Mucosa of stomach (tissue), 1 donor: ENCODE data around the gene ANO1.
"Not testable (repeated sequence)": the region's sequence is repeated elsewhere in the genome, so short reads cannot be mapped to it uniquely, and the experiment has no call there.

Source experiments
- H3K27me3 ChIP-seq: one replicate; pipeline ENCODE4 v1.7.0; 2013; ENCODE audit warnings: mild to moderate bottlenecking, low read length; ENCODE audit not compliant: control insufficient read depth, insufficient read depth
- H3K36me3 ChIP-seq: one replicate; pipeline ENCODE4 v1.7.0; 2013; ENCODE audit warnings: low read length; ENCODE audit not compliant: control insufficient read depth, insufficient read depth
- H3K4me1 ChIP-seq: one replicate; pipeline ENCODE4 v1.7.0; 2013; ENCODE audit warnings: mild to moderate bottlenecking, low read length; ENCODE audit not compliant: control insufficient read depth, insufficient read depth
- H3K4me3 ChIP-seq: one replicate; pipeline ENCODE4 v1.7.0; 2013; ENCODE audit warnings: low read length
- H3K9ac ChIP-seq: one replicate; pipeline ENCODE4 v1.7.0; 2013; ENCODE audit warnings: mild to moderate bottlenecking, low read length, moderate library complexity
- H3K9me3 ChIP-seq: one replicate; pipeline ENCODE4 v1.7.0; 2013; ENCODE audit warnings: mild to moderate bottlenecking, low read length, moderate library complexity; ENCODE audit not compliant: control insufficient read depth
- donor health status: Pancreatic carcinoma.

The ANO1 gene

GRCh38 chr11:70209391-70209912 lies 131.3 kb downstream of the ANO1 start:
- no peak overlapping the region for H3K9ac ChIP-seq
- H3K4me3 ChIP-seq: no peak overlapping the region
- H3K27me3 ChIP-seq: no peaks in the 10 kb centered on the region
- H3K36me3 ChIP-seq: peaks cover 10% of the 10 kb centered on the region
- peaks cover 24% of the 10 kb centered on the region for H3K4me1 ChIP-seq
- H3K9me3 ChIP-seq: no peaks in the 10 kb centered on the region

- H3K4me1 ChIP-seq: peaks cover 17% of the 10 kb centered on the region
- H3K9ac ChIP-seq: no peak overlapping the region
- peaks cover 10% of the 10 kb centered on the region for H3K36me3 ChIP-seq
- H3K9me3 ChIP-seq: no peaks in the 10 kb centered on the region
- no peaks in the 10 kb centered on the region for H3K27me3 ChIP-seq
- no peak overlapping the region for H3K4me3 ChIP-seq
Measured at GRCh38 chr11:70210051-70210501, 132.0 kb downstream of the ANO1 start.

- Histone ChIP-seq H3K9ac (no peak overlapping the region), H3K36me3 (peaks cover 10% of the 10 kb centered on the region), H3K9me3 (no peaks in the 10 kb centered on the region), H3K4me1 (peaks cover 15% of the 10 kb centered on the region), H3K27me3 (no peaks in the 10 kb centered on the region), H3K4me3 (no peak overlapping the region)
Measured at GRCh38 chr11:70210530-70210929, 132.4 kb downstream of the ANO1 start.

GRCh38 chr11:70212227-70212811 lies 134.2 kb downstream of the ANO1 start:
- H3K27me3 ChIP-seq: no peaks in the 10 kb centered on the region
- peak overlapping the region; percentile 50 for H3K9ac ChIP-seq
- peaks cover 13% of the 10 kb centered on the region for H3K4me1 ChIP-seq
- no peak overlapping the region for H3K4me3 ChIP-seq
- peaks cover 7% of the 10 kb centered on the region for H3K36me3 ChIP-seq
- no peaks in the 10 kb centered on the region for H3K9me3 ChIP-seq

- not testable (repeated sequence) for H3K4me1 ChIP-seq, H3K9me3 ChIP-seq, H3K9ac ChIP-seq, H3K36me3 ChIP-seq, H3K4me3 ChIP-seq, H3K27me3 ChIP-seq
Measured at GRCh38 chr11:70217388-70217787, 139.3 kb downstream of the ANO1 start.

GRCh38 chr11:70218076-70218475 lies 140.0 kb downstream of the ANO1 start:
- not testable (repeated sequence) for H3K9me3 ChIP-seq, H3K27me3 ChIP-seq, H3K4me3 ChIP-seq, H3K36me3 ChIP-seq, H3K4me1 ChIP-seq, H3K9ac ChIP-seq

- no peaks in the 10 kb centered on the region for H3K9me3 ChIP-seq
- H3K4me3 ChIP-seq: no peak overlapping the region
- H3K9ac ChIP-seq: no peak overlapping the region
- no peaks in the 10 kb centered on the region for H3K36me3 ChIP-seq
- no peaks in the 10 kb centered on the region for H3K27me3 ChIP-seq
- H3K4me1 ChIP-seq: no peaks in the 10 kb centered on the region
Measured at GRCh38 chr11:70220136-70220535, 142.0 kb downstream of the ANO1 start.

- Histone ChIP-seq H3K4me1 (peaks cover 6% of the 10 kb centered on the region), H3K4me3 (no peak overlapping the region), H3K27me3 (no peaks in the 10 kb centered on the region), H3K36me3 (no peaks in the 10 kb centered on the region), H3K9ac (no peak overlapping the region), H3K9me3 (no peaks in the 10 kb centered on the region)
Measured at GRCh38 chr11:70220920-70221319, 142.8 kb downstream of the ANO1 start.

- Histone ChIP-seq H3K27me3 (no peaks in the 10 kb centered on the region), H3K9me3 (no peaks in the 10 kb centered on the region), H3K4me1 (peaks cover 14% of the 10 kb centered on the region), H3K4me3 (no peak overlapping the region), H3K9ac (no peak overlapping the region), H3K36me3 (no peaks in the 10 kb centered on the region)
Measured at GRCh38 chr11:70225681-70226177, 147.6 kb downstream of the ANO1 start.

- Histone ChIP-seq H3K9ac (no peak overlapping the region), H3K4me3 (no peak overlapping the region), H3K27me3 (no peaks in the 10 kb centered on the region), H3K9me3 (no peaks in the 10 kb centered on the region), H3K4me1 (peaks cover 14% of the 10 kb centered on the region), H3K36me3 (no peaks in the 10 kb centered on the region)
Measured at GRCh38 chr11:70226183-70226582, 148.1 kb downstream of the ANO1 start.

- no peak overlapping the region for H3K4me3 ChIP-seq
- peaks cover 14% of the 10 kb centered on the region for H3K4me1 ChIP-seq
- no peak overlapping the region for H3K9ac ChIP-seq
- no peaks in the 10 kb centered on the region for H3K36me3 ChIP-seq
- no peaks in the 10 kb centered on the region for H3K9me3 ChIP-seq
- no peaks in the 10 kb centered on the region for H3K27me3 ChIP-seq
Measured at GRCh38 chr11:70226967-70227366, 148.8 kb downstream of the ANO1 start.

- peaks cover 25% of the 10 kb centered on the region for H3K4me1 ChIP-seq
- no peaks in the 10 kb centered on the region for H3K36me3 ChIP-seq
- no peak overlapping the region for H3K9ac ChIP-seq
- no peaks in the 10 kb centered on the region for H3K9me3 ChIP-seq
- no peaks in the 10 kb centered on the region for H3K27me3 ChIP-seq
- no peak overlapping the region for H3K4me3 ChIP-seq
Measured at GRCh38 chr11:70229737-70230136, 151.6 kb downstream of the ANO1 start.
